Neutrophil (primary cell): ENCODE data around the gene DBP.
A peak's percentile ranks its signal among the peaks of the same experiment; 100 is the strongest.

ENCODE experiments used
- H3K27ac ChIP-seq: fragments of 200-600 bp; sonication (generic); 2 replicates; pipeline ENCODE4 v1.5.1; 2016; ENCODE audit warnings: mild to moderate bottlenecking, moderate library complexity
- H3K27me3 ChIP-seq: fragments of 200-600 bp; sonication (generic); 2 replicates; pipeline ENCODE4 v1.6.0; 2016; ENCODE audit warnings: mild to moderate bottlenecking
- H3K36me3 ChIP-seq: fragments of 200-600 bp; sonication (generic); 2 replicates; pipeline ENCODE4 v1.5.1; 2017
- H3K4me1 ChIP-seq, 2 experiments: fragments of 200-600 bp in 1 of 2; sonication (generic) in 1 of 2; 1 replicate in 1 of 2; 2 replicates in 1 of 2; pipeline versions ENCODE4 v1.5.1 to v1.6.1; 2013 to 2016; ENCODE audit warnings: low read depth in 1 of 2, low read length in 1 of 2, mild to moderate bottlenecking in 1 of 2, moderate library complexity in 1 of 2; ENCODE audit not compliant: control insufficient read depth in 1 of 2, insufficient read depth in 1 of 2
- H3K4me3 ChIP-seq, 2 experiments: fragments of 200-600 bp in 1 of 2; sonication (generic) in 1 of 2; 1 replicate in 1 of 2; 2 replicates in 1 of 2; pipeline ENCODE4 v1.5.1; 2013 to 2016; ENCODE audit warnings: low read depth in 1 of 2, low read length in 1 of 2, mild to moderate bottlenecking in 1 of 2, moderate library complexity in 1 of 2
- H3K9me3 ChIP-seq: fragments of 200-600 bp; sonication (generic); 2 replicates; pipeline ENCODE4 v1.5.1; 2016
- TF ChIP-seq, protein P1 (sequence below): fragments of 200-600 bp; sonication (generic); IDR thresholded peaks from 2 replicates; pipeline ENCODE4 v1.5.1; 2016; ENCODE audit warnings: antibody characterized with exemption

DBP gene

DNA sequence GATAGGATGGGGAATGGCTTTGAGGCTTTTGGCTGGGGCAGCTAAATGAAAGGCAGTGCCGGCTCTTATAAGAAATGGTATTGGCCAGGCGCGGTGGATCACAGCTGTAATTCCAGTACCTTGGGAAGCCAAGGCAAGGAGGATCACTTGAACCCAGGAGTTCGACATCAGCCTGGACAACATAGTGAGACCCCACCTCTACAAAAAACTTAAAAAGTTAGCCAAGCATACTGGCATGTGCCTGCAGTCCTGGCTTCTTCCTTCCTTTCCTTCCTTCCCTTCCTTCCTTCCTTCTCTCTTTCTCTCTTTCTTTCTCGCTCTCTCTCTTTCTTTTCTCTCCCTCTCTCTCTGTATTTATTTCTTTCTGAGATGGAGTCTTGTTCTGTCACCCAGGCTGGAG is 5.7 kb upstream of the DBP start:
- Histone ChIP-seq H3K27ac (no peak overlapping the region), H3K27me3 (peaks cover 38% of the 10 kb centered on the region), H3K9me3 (no peaks in the 10 kb centered on the region), H3K4me3 (no peak overlapping the region), H3K36me3 (no peaks in the 10 kb centered on the region), H3K4me1 (peaks cover 30 to 35% of the 10 kb centered on the region in 2 experiments)
- TF ChIP-seq, protein P1, sequence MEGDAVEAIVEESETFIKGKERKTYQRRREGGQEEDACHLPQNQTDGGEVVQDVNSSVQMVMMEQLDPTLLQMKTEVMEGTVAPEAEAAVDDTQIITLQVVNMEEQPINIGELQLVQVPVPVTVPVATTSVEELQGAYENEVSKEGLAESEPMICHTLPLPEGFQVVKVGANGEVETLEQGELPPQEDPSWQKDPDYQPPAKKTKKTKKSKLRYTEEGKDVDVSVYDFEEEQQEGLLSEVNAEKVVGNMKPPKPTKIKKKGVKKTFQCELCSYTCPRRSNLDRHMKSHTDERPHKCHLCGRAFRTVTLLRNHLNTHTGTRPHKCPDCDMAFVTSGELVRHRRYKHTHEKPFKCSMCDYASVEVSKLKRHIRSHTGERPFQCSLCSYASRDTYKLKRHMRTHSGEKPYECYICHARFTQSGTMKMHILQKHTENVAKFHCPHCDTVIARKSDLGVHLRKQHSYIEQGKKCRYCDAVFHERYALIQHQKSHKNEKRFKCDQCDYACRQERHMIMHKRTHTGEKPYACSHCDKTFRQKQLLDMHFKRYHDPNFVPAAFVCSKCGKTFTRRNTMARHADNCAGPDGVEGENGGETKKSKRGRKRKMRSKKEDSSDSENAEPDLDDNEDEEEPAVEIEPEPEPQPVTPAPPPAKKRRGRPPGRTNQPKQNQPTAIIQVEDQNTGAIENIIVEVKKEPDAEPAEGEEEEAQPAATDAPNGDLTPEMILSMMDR, result no peak

GRCh38 chr19:48641850-48642249 is 4.7 kb upstream of the DBP start:
- Histone ChIP-seq H3K4me3 (no peak overlapping the region), H3K27me3 (peaks cover 28% of the 10 kb centered on the region), H3K27ac (no peak overlapping the region), H3K4me1 (peaks cover 38 to 43% of the 10 kb centered on the region in 2 experiments), H3K36me3 (no peaks in the 10 kb centered on the region), H3K9me3 (no peaks in the 10 kb centered on the region)
- TF ChIP-seq, protein P1, result no peak

DNA sequence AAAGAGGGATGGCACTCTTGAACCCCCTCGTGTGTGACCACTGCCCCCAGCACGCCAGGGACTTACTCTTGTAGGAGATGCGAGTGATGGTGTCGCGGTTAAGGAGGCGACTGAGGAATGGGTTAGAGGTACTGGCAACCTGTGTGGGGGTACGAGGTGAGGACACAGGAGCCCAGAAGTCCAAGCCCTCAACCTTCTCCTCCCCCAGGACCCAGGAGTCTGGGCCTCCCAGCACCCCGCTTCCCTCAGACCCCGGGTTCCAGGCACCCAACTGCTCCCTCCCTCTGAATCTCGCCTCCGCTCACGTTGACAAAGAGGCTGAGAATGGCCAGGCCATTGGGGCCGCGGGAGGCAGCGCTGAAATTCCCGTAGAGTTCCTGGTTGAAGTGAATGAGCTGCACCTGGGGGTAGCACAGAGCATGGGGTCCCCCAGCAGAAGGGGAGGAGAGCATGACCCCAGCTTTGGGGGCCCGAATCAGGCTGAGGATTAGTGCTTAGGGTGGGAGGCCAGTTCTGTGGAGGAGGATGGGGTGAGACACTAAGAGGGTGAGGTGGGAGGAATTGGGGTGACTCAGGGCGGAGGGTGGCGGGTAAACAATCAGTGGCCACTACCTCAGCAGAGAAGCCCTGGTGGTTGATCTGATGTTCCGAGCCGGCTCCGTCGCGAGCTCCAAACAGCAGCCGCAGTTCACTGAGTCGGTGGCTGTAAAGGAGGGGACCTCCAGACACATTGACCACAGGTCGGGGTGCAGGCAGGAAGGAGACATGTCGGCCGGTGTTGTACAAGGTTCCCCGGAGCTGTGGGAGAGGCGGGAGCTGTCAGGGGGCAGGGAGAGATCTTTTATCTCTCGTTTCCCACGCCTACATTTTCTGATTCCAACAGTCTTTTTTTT is 2.5 kb upstream of the DBP start:
- Histone ChIP-seq H3K27me3 (peaks cover 7% of the 10 kb centered on the region), H3K9me3 (no peaks in the 10 kb centered on the region), H3K27ac (no peak overlapping the region), H3K4me3 (no peak overlapping the region), H3K4me1 (peaks cover 40 to 43% of the 10 kb centered on the region in 2 experiments), H3K36me3 (no peaks in the 10 kb centered on the region)
- TF ChIP-seq, protein P1, result no peak

DNA sequence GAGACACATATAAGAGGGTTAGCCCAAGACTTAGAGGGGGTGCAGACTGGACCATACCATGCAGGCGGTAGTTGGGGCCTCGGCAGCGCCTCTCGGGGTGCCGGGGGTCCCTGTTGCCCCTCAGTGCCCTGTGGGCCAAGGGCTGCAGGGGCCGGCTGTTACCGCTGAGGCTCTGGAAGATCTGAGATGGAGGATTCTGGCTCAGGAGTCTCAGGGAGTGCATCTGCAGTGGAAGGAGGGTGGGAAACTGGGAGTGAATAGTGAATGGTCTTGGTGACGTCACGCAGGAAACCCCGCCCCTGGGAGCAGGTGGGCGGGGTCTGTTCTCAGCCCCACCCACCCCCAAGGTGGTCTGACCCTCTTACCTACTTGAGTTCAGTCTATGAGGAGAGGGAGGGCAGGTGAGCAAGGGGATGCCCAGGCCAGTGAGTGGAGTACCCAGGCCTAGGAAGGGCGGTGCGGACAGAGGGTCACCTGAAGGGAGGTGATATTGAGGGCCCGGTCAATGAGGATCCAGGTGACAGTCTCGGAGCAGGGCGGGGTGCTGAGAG is 1.7 kb upstream of the DBP start:
- Histone ChIP-seq H3K4me1 (peaks cover 48 to 51% of the 10 kb centered on the region in 2 experiments), H3K27me3 (no peaks in the 10 kb centered on the region), H3K9me3 (no peaks in the 10 kb centered on the region), H3K36me3 (no peaks in the 10 kb centered on the region), H3K4me3 (peak overlapping the region; percentile 87 to 90), H3K27ac (peak overlapping the region; percentile 96)
- TF ChIP-seq, protein P1, result no peak

DNA sequence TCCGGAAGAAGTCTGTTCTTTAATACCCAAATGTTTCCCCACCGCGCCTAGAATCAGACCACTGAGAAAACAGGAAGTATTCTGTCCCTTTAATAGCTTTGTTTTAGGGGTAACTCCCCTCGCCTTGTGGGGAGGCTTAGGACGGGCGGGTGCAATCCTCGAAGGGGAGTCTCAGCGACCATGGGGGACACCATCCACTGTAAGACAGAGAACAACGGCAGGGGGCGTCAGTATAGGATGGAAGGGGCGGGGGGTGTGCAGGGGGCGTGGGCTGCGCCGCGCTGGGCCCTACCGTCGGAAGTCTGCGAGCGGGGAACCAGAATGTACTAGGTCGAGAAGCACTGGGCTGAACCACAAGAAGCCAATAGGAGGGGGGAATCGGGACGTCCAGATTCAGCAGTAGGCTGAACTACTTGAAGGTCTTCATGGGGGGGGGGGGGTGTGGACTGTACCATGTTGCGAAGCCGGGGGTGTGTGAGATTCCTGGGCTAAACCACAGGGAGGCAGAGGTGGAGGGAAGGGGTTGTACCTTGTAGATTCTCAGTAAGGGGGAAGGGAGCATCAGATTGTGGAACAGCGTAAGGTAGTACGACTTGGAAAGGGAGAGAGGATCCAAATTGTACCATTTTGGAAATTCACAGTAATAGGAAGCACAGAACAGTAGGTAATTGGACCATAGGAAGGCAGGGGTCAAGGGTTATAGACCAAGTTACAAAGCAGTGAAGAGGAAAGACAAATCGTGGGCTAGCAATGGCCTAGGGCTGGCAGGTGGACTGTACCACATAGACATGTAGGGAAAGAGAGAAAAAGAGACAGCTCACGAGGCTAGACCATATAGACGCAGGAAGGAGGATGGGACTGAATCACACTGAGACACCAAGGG is 1.0 kb upstream of the DBP start:
- Histone ChIP-seq H3K9me3 (no peaks in the 10 kb centered on the region), H3K27me3 (no peaks in the 10 kb centered on the region), H3K27ac (peak overlapping the region; percentile 96), H3K4me3 (peak overlapping the region; percentile 87 to 90), H3K36me3 (peaks cover 3% of the 10 kb centered on the region), H3K4me1 (peaks cover 53 to 58% of the 10 kb centered on the region in 2 experiments)
- TF ChIP-seq, protein P1, result no peak
